GM12872 (cell line): ENCODE measurements around the gene LVRN.

Experiments used
- TF ChIP-seq, protein P1 (sequence below): IDR thresholded peaks from 3 replicates; pipeline ENCODE4 v1.5.1; 2011; ENCODE audit warnings: low read depth, mild to moderate bottlenecking, low read length, moderate library complexity; ENCODE audit not compliant: insufficient read depth

The LVRN gene

DNA sequence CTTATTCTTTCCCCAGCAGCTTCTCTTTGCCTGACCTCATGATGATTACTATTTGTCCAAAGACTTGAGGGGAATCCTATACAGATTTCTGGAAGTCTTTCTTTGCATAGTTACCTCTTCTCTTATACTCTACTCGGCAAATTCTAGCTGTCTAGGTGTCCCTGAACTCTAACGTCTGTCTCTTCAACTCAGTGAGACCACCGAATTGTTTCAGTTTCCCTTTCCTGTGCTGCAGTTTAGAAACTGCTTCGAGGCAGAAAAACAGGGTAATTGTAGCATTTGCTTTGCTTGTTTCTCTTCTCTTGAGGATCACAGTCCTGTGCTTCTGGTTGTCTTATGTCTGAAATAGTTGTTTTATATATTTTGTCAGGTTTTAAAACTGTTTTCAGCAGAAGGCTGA lies 14.8 kb downstream of the LVRN start:
- TF ChIP-seq, protein P1, sequence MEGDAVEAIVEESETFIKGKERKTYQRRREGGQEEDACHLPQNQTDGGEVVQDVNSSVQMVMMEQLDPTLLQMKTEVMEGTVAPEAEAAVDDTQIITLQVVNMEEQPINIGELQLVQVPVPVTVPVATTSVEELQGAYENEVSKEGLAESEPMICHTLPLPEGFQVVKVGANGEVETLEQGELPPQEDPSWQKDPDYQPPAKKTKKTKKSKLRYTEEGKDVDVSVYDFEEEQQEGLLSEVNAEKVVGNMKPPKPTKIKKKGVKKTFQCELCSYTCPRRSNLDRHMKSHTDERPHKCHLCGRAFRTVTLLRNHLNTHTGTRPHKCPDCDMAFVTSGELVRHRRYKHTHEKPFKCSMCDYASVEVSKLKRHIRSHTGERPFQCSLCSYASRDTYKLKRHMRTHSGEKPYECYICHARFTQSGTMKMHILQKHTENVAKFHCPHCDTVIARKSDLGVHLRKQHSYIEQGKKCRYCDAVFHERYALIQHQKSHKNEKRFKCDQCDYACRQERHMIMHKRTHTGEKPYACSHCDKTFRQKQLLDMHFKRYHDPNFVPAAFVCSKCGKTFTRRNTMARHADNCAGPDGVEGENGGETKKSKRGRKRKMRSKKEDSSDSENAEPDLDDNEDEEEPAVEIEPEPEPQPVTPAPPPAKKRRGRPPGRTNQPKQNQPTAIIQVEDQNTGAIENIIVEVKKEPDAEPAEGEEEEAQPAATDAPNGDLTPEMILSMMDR: no peak

DNA sequence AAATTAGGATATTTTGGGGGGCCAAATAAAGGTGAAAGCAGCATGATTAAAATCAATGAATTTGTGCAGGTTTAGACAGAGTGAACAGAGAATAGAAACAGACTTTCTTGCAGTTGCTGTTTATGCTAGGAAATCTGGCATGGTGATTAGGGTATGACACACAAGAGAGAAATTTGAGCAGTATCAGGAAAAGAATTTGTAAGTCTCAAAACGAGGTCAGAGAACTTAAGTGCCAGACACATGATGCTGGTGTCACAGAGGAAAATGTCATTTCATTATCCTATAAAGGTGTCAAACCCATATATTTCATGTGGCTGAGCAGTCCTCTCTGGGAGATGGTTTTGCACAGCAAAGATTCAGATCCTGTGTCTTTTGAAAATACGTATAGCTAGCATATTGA lies 15.7 kb downstream of the LVRN start:
- TF ChIP-seq, protein P1: no peak

DNA sequence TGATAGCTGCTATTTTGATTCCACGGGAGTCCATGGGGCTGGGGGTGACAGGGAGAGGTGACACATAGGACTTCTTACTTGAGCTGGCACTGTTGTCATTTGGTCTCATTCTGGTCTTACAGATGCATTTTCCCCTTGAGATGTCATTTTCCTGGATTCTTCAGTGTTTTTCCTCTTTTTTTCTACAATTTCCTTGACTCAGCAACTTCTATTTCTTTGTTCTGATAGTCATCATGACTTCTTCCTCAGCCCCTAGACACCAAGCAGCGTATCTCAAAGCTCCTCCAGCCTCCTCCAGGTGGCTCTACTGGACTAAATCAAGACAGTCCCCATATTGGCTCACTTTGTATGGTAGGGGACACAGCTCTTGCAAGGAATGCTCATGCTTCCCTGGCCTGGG lies 16.5 kb downstream of the LVRN start:
- TF ChIP-seq, protein P1: no peak

DNA sequence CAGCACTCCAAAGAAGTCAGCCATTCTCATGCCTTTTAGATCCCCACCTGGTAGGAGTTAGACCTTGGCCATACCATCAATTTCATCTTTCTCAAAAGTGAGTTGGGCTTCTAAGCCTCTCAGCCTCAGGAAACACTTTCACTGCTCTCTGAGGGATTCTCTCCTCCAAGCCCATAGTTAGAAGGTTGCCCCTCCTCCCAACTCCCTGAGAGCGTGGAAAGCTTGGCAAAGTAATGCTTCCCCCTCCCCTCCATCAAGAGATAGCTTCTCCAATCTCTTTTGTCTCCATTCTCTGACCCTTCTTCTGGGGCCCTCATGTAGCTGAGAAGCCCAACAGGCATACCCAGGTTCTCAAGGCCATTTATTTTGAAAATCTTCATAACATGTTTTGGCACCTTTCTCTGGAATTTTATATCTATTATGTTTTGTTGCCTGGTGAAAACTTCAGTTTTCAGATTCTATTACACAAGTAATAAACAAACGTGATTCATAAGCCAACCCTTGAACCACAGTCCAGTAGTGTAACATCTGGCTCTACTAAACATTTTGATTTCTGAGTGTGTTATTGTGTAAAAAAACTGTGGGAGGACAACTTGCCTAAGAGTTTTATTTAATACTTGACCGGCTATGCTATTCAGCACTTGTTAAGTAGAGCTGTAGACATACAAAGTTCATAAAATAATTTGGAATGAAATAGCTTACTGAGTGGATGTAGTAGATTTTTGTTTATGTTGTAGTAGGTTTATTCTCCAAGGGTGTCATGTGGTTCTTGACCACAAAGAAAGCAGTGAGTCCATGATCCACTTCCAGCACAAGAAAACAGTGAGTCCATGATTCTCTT lies 17.1 kb downstream of the LVRN start:
- TF ChIP-seq, protein P1: no peak

DNA sequence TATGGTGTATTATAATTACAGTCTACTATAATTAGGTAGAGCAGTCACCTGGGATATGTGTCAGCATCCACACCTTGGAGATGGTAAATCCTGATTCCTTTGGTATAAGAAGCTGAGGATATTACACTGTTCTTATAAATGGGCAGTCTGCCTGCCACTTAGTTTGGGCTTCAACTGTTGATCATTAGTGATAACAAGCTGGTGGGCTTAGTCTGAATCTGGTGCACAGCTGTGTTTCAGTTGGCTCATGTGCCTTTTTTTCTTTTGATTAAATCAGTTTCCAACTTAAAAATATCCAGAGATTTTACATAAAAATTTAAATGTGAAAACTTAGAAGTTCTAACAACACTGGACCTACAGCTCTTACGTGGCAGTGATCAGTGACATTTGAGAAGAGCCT lies 21.2 kb downstream of the LVRN start:
- TF ChIP-seq, protein P1: no peak

DNA sequence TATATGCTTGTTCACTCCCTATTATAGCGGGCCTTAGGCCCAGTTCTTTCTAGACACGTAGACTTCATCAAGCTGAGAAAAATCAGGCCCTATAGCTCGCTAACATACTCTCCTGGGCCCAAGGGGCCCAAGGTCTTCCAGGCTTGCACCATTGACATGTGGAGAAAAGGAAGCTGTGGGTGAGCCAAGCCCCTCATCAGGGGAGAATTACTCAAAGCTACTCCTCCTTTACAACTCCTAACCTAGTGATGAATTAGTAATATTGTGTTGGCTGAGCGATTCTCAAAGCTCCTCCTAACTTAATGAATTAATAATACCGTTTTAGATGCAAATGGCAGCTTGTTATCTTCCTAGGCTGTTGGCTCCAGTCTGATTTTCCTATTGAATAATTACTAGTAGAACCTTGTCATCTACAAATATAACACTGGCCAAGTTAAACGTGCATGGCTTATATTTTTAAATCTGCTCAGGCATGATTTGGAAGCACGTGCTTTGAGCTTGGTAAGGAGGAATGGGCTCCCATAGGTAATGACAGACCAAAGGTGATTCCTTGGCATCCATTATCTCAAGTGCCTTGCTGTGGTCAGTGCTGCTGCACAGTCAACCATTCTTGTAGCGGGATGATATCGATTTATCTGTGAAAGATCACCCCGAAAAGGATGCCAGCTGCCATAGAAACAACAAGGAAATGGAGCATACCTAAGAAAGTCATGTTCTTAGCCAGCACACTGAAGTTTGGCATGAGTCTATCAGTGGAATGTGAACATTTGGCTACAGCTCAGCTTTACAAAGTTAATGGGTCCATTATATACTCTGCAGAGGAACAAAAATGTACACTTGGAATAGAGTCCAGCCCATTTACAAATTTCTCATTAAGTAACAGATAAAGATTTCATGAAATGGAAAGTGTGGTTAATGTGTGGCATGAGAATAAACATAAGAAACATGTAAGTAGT lies 23.8 kb downstream of the LVRN start:
- TF ChIP-seq, protein P1: no peak

DNA sequence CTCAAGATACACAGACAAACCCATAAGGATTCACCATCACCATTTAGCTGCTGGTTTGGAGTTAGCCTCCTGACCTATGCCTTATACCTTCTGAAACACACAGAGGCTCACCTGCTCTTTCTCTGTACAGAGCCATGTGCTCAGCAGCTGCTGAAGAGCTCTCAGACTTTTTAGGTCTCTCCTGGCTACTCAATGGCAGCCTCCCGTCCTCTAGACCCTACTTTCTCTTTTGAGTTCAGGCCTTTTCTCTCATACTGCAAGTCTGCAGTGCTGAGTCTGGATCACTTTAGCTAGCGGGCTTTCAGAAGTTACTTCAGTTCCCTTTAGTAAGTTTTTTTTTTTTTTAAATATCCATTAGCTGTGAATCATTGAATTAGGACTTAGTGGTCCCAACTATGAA lies 25.7 kb downstream of the LVRN start:
- TF ChIP-seq, protein P1: no peak
